PC-3 (cell line): Measurements from ENCODE around the gene LHX4. TPM values are rescaled to one million over a fixed set of nuclear protein-coding genes. Genes with fewer than 3 reads are reported as not detected.

ENCODE experiments used
- ATAC-seq: fragments of 200-7000 bp; cut with Tn5 transposase; 2 replicates; pipeline ENCODE4 v1.9.1; 2020; ENCODE audit warnings: mild to moderate bottlenecking, moderate library complexity
- BruUV-seq: library from RNA; stranded (reverse); fragments of 400-500 nt; replicated peaks from 2 replicates; lab custom pipeline; 2021; lab: Mats Ljungman, UMichigan
- CTCF ChIA-PET: fragments of 300-600 bp; sonication (Branson Sonifier 250); formaldehyde crosslinking; loops from one replicate; lab custom pipeline; 2022; ENCODE audit warnings: antibody characterized with exemption; lab: Charles Lee
- POLR2A ChIA-PET: fragments of 300-600 bp; sonication (Branson Sonifier 250); formaldehyde crosslinking; loops from one replicate; lab custom pipeline; 2022; ENCODE audit warnings: antibody characterized with exemption; ENCODE audit not compliant: unreplicated experiment; lab: Charles Lee
- DNase-seq: peaks from one replicate; pipeline ENCODE4 v3.0.0-alpha.2; 2015
- H2AFZ ChIP-seq: fragments of 300-600 bp; sonication (generic); 2 replicates; pipeline ENCODE4 v1.6.0; 2016; ENCODE audit warnings: antibody characterized with exemption, low read length
- H3F3A ChIP-seq: fragments of 300-600 bp; sonication (generic); one replicate; pipeline ENCODE4 v1.6.0; 2017; ENCODE audit warnings: antibody characterized with exemption, low read length, control low read depth, mild to moderate bottlenecking; ENCODE audit not compliant: unreplicated experiment
- H3K27ac ChIP-seq: fragments of 300-600 bp; sonication (generic); 2 replicates; pipeline ENCODE4 v1.5.1; 2016; ENCODE audit warnings: mild to moderate bottlenecking, low read length
- H3K27me3 ChIP-seq: fragments of 300-600 bp; sonication (generic); 2 replicates; pipeline ENCODE4 v1.6.1; 2016; ENCODE audit warnings: low read length, mixed read lengths
- H3K36me3 ChIP-seq: fragments of 300-600 bp; sonication (generic); 2 replicates; pipeline ENCODE4 v1.6.1; 2016; ENCODE audit warnings: low read depth, mixed run types, low read length, mixed read lengths
- H3K4me1 ChIP-seq: fragments of 300-600 bp; sonication (generic); 2 replicates; pipeline ENCODE4 v1.5.1; 2016; ENCODE audit warnings: low read length; ENCODE audit not compliant: insufficient read depth
- H3K4me2 ChIP-seq: fragments of 300-600 bp; sonication (generic); 2 replicates; pipeline ENCODE4 v1.6.0; 2016; ENCODE audit warnings: low read length
- H3K4me3 ChIP-seq: fragments of 300-600 bp; sonication (generic); 2 replicates; pipeline ENCODE4 v1.5.1; 2016; ENCODE audit warnings: mild to moderate bottlenecking, low read length, mixed read lengths
- H3K79me2 ChIP-seq: fragments of 300-600 bp; sonication (generic); 2 replicates; pipeline ENCODE4 v1.6.1; 2017; ENCODE audit warnings: low read length, mixed read lengths
- H3K9ac ChIP-seq: fragments of 300-600 bp; sonication (generic); 2 replicates; pipeline ENCODE4 v1.6.0; 2016; ENCODE audit warnings: mild to moderate bottlenecking, low read length
- H3K9me2 ChIP-seq: fragments of 300-600 bp; sonication (generic); replicated peaks from 2 replicates; pipeline ENCODE4 v1.6.1; 2016; ENCODE audit warnings: mixed run types, low read length, mixed read lengths
- H3K9me3 ChIP-seq: fragments of 300-600 bp; sonication (generic); 2 replicates; pipeline ENCODE4 v1.6.1; 2016; ENCODE audit warnings: low read length, mixed read lengths
- H4K20me1 ChIP-seq: fragments of 300-600 bp; sonication (generic); 2 replicates; pipeline ENCODE4 v1.6.1; 2016; ENCODE audit warnings: low read length, mixed read lengths
- EZH2 ChIP-seq: fragments of 300-600 bp; sonication (generic); IDR thresholded peaks from one replicate; pipeline ENCODE4 v1.6.1; 2017; ENCODE audit warnings: antibody characterized with exemption, mild to moderate bottlenecking, low read length; ENCODE audit not compliant: unreplicated experiment
- EZH2phosphoT487 ChIP-seq: fragments of 300-600 bp; sonication (generic); IDR thresholded peaks from 2 replicates; pipeline ENCODE4 v1.6.1; 2018; ENCODE audit warnings: mild to moderate bottlenecking, antibody characterized with exemption, low read length, borderline replicate concordance
- intact Hi-C: fragments of 100-400 bp; cut with micrococcal nuclease; formaldehyde crosslinking; loops from 2 replicates; pipeline ENCODE4 v1.9.0; 2023
- total RNA-seq: library from RNA; depleted of rRNA; stranded (reverse); fragments of >200 nt; gene quantifications from 2 replicates; pipeline ENCODE4 v1.2.3, GENCODE V29; 2014
- TF ChIP-seq, protein P1 (sequence below): fragments of 300-600 bp; sonication (generic); conservative IDR thresholded peaks from 2 replicates; pipeline ENCODE4 v1.5.1; 2017; ENCODE audit warnings: antibody characterized with exemption, low read depth, mild to moderate bottlenecking, low read length

The LHX4 gene
- total RNA-seq, 1 experiment from 2014 or later: 0.04 TPM

DNA sequence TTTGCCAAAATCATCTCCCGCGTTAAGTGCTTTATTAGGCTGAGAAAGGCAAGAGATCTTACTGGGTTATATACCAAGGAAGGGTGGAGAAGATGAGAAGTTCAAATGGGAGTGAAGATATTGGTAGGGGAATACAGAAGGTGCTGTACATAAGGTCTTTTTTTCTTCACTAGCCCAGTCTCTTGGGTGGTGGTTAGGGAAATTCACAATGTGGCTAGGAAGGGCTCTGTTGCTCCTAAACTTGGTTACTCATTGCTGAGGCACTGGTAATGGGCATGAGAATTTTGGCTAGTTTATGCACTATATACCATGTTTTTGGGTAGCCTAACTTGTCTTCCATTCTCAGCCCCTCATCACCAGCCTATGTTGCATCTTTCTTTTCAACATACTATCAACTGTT lies 50.6 kb downstream of the LHX4 start:
- no peak for ATAC-seq
- no peak overlapping the region for H2AFZ ChIP-seq
- no peaks in the 10 kb centered on the region for H3K4me1 ChIP-seq
- H3K27me3 ChIP-seq: no peaks in the 10 kb centered on the region
- H3K79me2 ChIP-seq: no peaks in the 10 kb centered on the region
- intact Hi-C loops: no loop called here
- BruUV-seq: no TSS peak
- no peak overlapping the region for H3K4me3 ChIP-seq
- no peak for DNase-seq
- H3K27ac ChIP-seq: no peak overlapping the region
- CTCF ChIA-PET: no interaction called here
- H3K9me3 ChIP-seq: no peaks in the 10 kb centered on the region
- TF ChIP-seq, protein P1, sequence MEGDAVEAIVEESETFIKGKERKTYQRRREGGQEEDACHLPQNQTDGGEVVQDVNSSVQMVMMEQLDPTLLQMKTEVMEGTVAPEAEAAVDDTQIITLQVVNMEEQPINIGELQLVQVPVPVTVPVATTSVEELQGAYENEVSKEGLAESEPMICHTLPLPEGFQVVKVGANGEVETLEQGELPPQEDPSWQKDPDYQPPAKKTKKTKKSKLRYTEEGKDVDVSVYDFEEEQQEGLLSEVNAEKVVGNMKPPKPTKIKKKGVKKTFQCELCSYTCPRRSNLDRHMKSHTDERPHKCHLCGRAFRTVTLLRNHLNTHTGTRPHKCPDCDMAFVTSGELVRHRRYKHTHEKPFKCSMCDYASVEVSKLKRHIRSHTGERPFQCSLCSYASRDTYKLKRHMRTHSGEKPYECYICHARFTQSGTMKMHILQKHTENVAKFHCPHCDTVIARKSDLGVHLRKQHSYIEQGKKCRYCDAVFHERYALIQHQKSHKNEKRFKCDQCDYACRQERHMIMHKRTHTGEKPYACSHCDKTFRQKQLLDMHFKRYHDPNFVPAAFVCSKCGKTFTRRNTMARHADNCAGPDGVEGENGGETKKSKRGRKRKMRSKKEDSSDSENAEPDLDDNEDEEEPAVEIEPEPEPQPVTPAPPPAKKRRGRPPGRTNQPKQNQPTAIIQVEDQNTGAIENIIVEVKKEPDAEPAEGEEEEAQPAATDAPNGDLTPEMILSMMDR: no peak
- TF ChIP-seq EZH2phosphoT487 (no peak), EZH2 (no peak)
- no peak overlapping the region for H3K9ac ChIP-seq
- no peaks in the 10 kb centered on the region for H4K20me1 ChIP-seq
- POLR2A ChIA-PET: no interaction called here
- no peaks in the 10 kb centered on the region for H3K9me2 ChIP-seq
- no peaks in the 10 kb centered on the region for H3F3A ChIP-seq
- H3K4me2 ChIP-seq: no peak overlapping the region
- no peaks in the 10 kb centered on the region for H3K36me3 ChIP-seq

GRCh38 chr1:180281490-180281889 lies 51.4 kb downstream of the LHX4 start:
- H2AFZ ChIP-seq: no peak overlapping the region
- H3F3A ChIP-seq: no peaks in the 10 kb centered on the region
- no peak overlapping the region for H3K9ac ChIP-seq
- no peak overlapping the region for H3K4me2 ChIP-seq
- H3K27me3 ChIP-seq: no peaks in the 10 kb centered on the region
- H3K4me3 ChIP-seq: no peak overlapping the region
- intact Hi-C loops: no loop called here
- no peaks in the 10 kb centered on the region for H3K79me2 ChIP-seq
- H3K36me3 ChIP-seq: no peaks in the 10 kb centered on the region
- CTCF ChIA-PET: no interaction called here
- POLR2A ChIA-PET: no interaction called here
- TF ChIP-seq, protein P1: no peak
- no peak for TF ChIP-seq EZH2
- TF ChIP-seq EZH2phosphoT487: no peak
- H3K27ac ChIP-seq: no peak overlapping the region
- no peaks in the 10 kb centered on the region for H3K9me2 ChIP-seq
- no TSS peak for BruUV-seq
- no peaks in the 10 kb centered on the region for H3K4me1 ChIP-seq
- no peaks in the 10 kb centered on the region for H4K20me1 ChIP-seq
- DNase-seq (no peak), ATAC-seq (no peak)
- H3K9me3 ChIP-seq: no peaks in the 10 kb centered on the region

DNA sequence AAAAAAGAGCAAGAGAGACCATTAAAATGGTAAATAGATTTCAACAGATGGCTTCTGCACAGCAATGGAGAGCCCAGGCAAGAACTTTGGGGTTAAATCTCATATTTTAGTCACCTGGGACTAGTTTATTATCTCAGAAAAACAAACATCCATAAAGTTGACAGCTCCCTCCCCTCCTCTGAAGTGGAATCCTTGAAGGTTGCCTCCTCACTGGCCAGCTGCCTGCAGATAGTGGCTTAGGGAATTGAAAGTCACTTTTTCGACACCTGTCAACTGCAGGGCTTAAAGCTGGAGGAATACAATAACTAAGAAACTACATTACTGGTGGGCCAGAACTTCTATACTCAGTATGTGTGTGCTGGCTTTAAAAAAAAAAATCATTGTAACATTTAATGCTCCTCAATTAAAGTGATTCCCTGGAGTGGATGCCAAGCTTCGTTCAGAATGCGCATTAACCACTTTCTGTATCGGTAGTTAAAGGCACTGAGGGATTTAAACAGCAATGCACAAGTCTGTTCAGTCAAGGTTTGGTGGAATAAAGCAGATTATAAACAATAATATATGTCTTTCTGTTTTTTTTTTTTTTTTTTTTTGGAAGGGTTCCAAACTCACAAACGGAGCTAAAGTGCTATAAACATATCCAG lies 52.5 kb downstream of the LHX4 start:
- Histone ChIP-seq H3K36me3 (no peaks in the 10 kb centered on the region), H3K4me2 (no peak overlapping the region), H2AFZ (no peak overlapping the region), H3K79me2 (no peaks in the 10 kb centered on the region), H3K9me2 (no peaks in the 10 kb centered on the region), H4K20me1 (no peaks in the 10 kb centered on the region), H3F3A (no peaks in the 10 kb centered on the region), H3K27me3 (no peaks in the 10 kb centered on the region), H3K4me3 (no peak overlapping the region), H3K27ac (no peak overlapping the region), H3K9ac (no peak overlapping the region), H3K9me3 (no peaks in the 10 kb centered on the region), H3K4me1 (no peaks in the 10 kb centered on the region)
- POLR2A ChIA-PET: no interaction called here
- no peak for DNase-seq
- ATAC-seq: no peak
- intact Hi-C loops: no loop called here
- CTCF ChIA-PET: no interaction called here
- BruUV-seq: no TSS peak
- TF ChIP-seq, protein P1: no peak
